Suppressor macrophage (primary cell): ENCODE data around the gene PDX1.

ENCODE experiments used
- DNase-seq, 4 experiments: peaks; one replicate each; pipeline ENCODE4 v3.0.0-alpha.2; 2020 to 2022

Gene PDX1

DNA sequence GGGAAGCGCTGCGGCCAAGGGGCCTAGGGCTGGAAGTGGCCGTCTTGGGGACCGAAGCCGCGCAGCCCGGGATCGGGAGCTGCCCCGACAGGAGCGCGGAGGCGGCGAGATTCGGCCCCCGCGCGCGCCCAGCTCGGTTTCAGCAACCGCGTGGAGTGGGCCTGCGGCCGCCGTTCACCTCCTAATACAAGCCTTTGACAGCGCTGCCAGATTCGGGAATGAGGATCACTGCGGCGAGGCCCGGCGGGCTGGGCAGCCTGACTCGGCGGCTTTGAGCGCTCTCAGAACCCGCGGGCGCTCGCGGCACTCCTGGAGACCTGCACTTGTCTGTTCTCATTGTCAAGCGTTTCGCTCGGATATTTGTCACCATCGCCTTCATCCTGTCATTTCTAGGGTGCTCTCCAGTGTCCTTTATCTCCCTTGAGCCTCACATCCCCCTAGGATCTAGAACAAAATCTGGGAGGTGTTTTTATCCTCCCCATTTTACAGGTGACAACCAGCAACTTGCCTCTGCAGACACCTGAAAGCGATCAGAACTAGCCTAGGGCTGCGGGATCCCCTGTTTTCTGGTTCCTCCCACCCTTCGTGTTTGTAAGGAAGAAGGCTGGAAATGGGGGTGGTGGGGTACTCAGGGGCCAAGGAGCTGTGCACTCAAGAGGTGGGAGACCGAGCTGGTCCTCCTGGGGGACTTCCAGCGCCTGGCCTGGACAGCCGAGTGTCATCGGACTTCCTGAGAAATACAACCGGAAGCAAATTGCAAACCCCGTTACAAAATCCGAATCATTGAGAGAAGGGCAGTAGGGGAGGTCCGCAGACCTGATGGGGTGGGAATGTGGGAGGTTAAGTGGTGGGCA lies 50.8 kb downstream of the PDX1 start:
- DNase-seq = no peak

DNA sequence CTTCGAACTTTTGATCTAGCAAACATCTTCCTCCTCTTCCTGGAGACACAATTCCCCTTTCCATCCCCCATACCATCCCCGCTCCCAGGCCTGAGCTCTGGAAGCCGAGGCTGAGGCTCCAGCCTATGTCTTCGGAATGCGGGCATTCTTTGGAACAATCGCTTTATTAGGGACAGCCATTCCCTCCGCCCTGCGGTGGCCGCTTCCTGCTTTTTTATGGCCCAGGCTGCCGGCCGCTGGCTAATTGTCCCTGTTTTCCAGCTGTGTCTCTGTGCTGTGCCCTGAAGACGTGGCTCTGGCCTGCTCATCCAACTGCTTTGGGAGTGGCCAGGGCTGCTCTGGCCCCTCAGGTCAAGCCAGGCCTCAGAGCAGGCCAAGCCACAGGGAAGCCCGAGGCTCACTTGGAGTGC lies 51.4 kb downstream of the PDX1 start:
- DNase-seq = no peak

DNA sequence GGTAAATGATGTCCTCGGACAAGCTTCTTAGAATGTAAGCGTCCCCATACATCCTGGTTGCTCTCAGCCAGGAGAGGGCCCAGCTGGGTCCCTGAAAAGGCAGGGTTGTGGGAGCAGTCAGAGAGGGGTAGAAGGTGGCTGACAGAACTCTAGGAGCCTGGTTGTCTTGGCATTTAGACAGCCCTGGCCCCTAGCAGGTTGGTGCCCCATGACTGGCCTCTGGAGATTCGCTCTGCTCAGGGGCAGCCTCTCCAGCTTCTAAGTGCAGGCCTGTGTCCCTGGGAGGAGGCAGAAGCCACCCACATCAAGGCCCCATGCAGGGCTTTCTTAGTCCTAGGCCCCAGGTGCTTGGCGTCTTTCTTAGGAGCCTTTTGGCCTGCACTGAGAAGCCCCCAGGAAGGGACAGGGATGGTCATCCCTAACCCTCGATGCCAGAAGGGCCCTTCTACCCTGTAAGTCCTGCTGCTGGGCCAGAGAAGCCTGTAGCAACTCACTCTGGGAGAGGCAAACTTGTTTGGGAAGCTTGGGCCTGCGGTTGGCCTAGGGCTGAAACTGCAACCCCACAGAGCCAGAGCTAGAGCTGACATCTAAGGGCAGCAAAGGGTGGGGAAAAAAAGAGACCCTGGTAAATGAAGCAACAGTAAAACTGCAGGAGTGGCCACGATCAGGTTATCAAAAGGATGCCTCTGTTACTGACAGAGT lies 52.1 kb downstream of the PDX1 start:
- DNase-seq = no peak

DNA sequence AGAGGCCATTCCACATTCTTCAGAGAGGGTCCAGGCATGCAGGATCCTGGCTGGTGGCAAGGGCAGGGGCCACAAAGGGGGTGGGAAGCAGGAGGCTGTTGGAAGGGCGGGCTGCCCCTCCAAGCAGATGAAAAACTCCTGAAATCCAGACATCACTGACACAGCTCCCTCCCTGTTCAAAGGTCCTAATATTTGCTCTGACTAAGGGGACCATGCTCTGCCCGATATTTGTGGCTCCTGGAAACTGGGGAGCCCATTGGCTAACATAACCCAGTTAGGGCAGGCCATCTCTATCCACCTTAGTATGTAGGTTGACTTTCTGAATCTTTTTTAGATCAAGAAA lies 52.6 kb downstream of the PDX1 start:
- DNase-seq = no peak

DNA sequence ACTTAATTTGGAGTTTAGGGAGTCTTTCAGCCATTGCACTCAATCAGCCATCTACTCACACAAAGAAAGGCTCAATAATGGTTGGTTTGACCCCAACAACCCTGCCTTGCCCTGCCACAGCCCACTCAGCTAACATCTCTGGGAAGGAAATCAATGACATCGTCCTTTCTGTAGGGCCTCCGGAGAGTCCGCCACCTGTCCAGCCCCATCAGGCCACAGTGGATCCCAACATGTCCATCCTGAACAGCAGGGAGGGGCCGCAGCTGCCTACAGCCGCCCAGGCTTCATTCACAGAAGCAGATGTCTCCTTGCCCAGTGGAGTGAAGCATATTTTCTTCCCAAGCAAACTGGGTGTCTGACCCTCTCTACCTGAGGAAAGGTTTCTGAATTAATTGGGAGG lies 53.5 kb downstream of the PDX1 start:
- no peak for DNase-seq

DNA sequence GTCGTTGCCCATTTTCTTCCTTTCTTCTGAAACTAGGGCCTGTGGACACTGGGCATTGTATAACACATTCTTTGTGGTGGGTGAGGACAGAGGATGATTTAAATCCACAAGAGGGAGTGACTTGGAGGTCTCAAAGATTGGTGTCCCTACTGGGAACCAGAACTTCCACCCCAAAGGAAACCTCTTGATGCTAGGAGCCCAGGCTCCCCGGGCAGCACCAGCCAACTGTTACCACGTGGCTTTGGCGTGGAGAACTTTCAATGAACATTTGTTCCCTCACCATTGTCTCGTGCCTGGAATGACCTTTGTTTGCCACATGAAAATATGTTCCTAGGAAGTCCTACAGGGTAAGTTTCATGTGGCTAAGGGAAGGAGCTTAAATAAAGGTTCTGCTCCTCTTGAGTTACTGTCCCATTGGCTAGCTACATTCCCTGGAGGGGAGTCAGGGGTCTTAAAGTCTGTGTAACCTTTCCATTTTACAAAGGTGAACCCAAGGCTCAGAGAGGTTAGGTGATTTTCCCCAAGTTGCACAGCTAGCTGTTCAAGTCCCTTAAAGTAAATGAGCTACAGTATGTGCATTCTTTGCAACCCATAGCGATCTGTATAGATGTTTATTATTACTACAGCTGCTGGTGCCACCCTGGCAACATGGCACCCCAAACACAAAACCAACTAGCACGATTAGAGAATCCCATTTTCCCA lies 54.3 kb downstream of the PDX1 start:
- no peak for DNase-seq
